Mesenchymal stem cell (in vitro differentiated cells and primary cell): ENCODE data around the gene UTP11.

Source experiments
- DNase-seq: peaks from one replicate; pipeline ENCODE4 v3.0.0-alpha.2; 2013
- H2AFZ ChIP-seq: one replicate; pipeline ENCODE4 v1.6.1; 2013; ENCODE audit warnings: low read depth, mild to moderate bottlenecking, control low read depth, inconsistent platforms, low read length, moderate library complexity
- H2AK5ac ChIP-seq: 2 replicates; pipeline ENCODE4 v1.6.1; 2013; ENCODE audit warnings: low read length, moderate library complexity, mild to moderate bottlenecking, inconsistent platforms; ENCODE audit not compliant: severe bottlenecking
- H2BK120ac ChIP-seq: one replicate; pipeline ENCODE4 v1.6.1; 2013; ENCODE audit warnings: low read depth, mild to moderate bottlenecking, inconsistent platforms, low read length, moderate library complexity
- H2BK12ac ChIP-seq, 2 experiments: one replicate each; pipeline ENCODE4 v1.6.1; 2013; ENCODE audit warnings: inconsistent platforms in 2 of 2, low read length in 2 of 2, mild to moderate bottlenecking in 2 of 2, moderate library complexity in 2 of 2, control low read depth in 1 of 2
- H2BK15ac ChIP-seq: one replicate; pipeline ENCODE4 v1.6.1; 2013; ENCODE audit warnings: mild to moderate bottlenecking, low read depth, inconsistent platforms; ENCODE audit not compliant: poor library complexity, severe bottlenecking
- H2BK5ac ChIP-seq: 2 replicates; pipeline ENCODE4 v1.6.1; 2013; ENCODE audit warnings: low read depth, mild to moderate bottlenecking, low read length, control low read depth, inconsistent platforms; ENCODE audit not compliant: poor library complexity, severe bottlenecking
- H3K14ac ChIP-seq, 2 experiments: one replicate each; pipeline ENCODE4 v1.6.1; 2013; ENCODE audit warnings: inconsistent platforms in 2 of 2, low read length in 2 of 2, control low read depth in 1 of 2, mild to moderate bottlenecking in 1 of 2, moderate library complexity in 1 of 2
- H3K18ac ChIP-seq, 2 experiments: one replicate each; pipeline ENCODE4 v1.6.1; 2013; ENCODE audit warnings: inconsistent platforms in 2 of 2, low read length in 2 of 2, control low read depth in 1 of 2, low read depth in 1 of 2, mild to moderate bottlenecking in 1 of 2
- H3K23ac ChIP-seq, 2 experiments: one replicate each; pipeline ENCODE4 v1.6.1; 2013; ENCODE audit warnings: inconsistent platforms in 2 of 2, low read length in 2 of 2, mild to moderate bottlenecking in 2 of 2, moderate library complexity in 2 of 2, control low read depth in 1 of 2
- H3K27ac ChIP-seq: 2 replicates; pipeline ENCODE4 v1.5.1; 2013; ENCODE audit warnings: mild to moderate bottlenecking, moderate library complexity, low read length, control low read depth, inconsistent platforms; ENCODE audit not compliant: poor library complexity, severe bottlenecking
- H3K27me3 ChIP-seq, 2 experiments: 2 replicates each; pipeline versions ENCODE4 v1.6.1 to v1.7.0; 2013; ENCODE audit warnings: low read length in 2 of 2, mild to moderate bottlenecking in 2 of 2, moderate library complexity in 2 of 2, control low read depth in 1 of 2, inconsistent platforms in 1 of 2; ENCODE audit not compliant: control insufficient read depth in 1 of 2, insufficient read depth in 1 of 2
- H3K36me3 ChIP-seq, 2 experiments: 2 replicates each; pipeline versions ENCODE4 v1.6.1 to v1.7.0; 2013; ENCODE audit warnings: low read length in 2 of 2, control low read depth in 1 of 2, inconsistent platforms in 1 of 2, low read depth in 1 of 2, mild to moderate bottlenecking in 1 of 2; ENCODE audit not compliant: insufficient read depth in 2 of 2, control insufficient read depth in 1 of 2
- H3K4ac ChIP-seq, 2 experiments: one replicate each; pipeline ENCODE4 v1.6.1; 2013; ENCODE audit warnings: inconsistent platforms in 2 of 2, low read length in 2 of 2, mild to moderate bottlenecking in 2 of 2, moderate library complexity in 2 of 2, control low read depth in 1 of 2, low read depth in 1 of 2
- H3K4me1 ChIP-seq: 2 replicates; pipeline ENCODE4 v1.6.1; 2013; ENCODE audit warnings: low read depth, low read length, control low read depth; ENCODE audit not compliant: control insufficient read depth, insufficient read depth
- H3K4me2 ChIP-seq: 2 replicates; pipeline ENCODE4 v1.6.1; 2013; ENCODE audit warnings: low read length, mild to moderate bottlenecking, inconsistent platforms; ENCODE audit not compliant: poor library complexity, severe bottlenecking
- H3K4me3 ChIP-seq, 2 experiments: 2 replicates each; pipeline versions ENCODE4 v1.5.1 to v1.7.0; 2013; ENCODE audit warnings: low read length in 2 of 2, mild to moderate bottlenecking in 2 of 2, control low read depth in 1 of 2, low read depth in 1 of 2; ENCODE audit not compliant: insufficient read depth in 1 of 2
- H3K79me1 ChIP-seq: replicated peaks from 2 replicates; pipeline ENCODE4 v1.6.1; 2013; ENCODE audit warnings: mild to moderate bottlenecking, control low read depth, low read length, inconsistent platforms; ENCODE audit not compliant: poor library complexity, severe bottlenecking
- H3K9ac ChIP-seq: 2 replicates; pipeline ENCODE4 v1.7.0; 2013; ENCODE audit warnings: mild to moderate bottlenecking, low read length, moderate library complexity
- H3K9me3 ChIP-seq: 2 replicates; pipeline ENCODE4 v1.7.0; 2013; ENCODE audit warnings: mild to moderate bottlenecking, low read length; ENCODE audit not compliant: control insufficient read depth
- H4K8ac ChIP-seq: one replicate; pipeline ENCODE4 v1.6.1; 2013; ENCODE audit warnings: inconsistent platforms, mild to moderate bottlenecking, low read length, moderate library complexity
- H4K91ac ChIP-seq: one replicate; pipeline ENCODE4 v1.6.1; 2013; ENCODE audit warnings: mild to moderate bottlenecking, low read length, inconsistent platforms
- WGBS: methylation state at CpG from one replicate; pipeline ENCODE4 v1.1.7; 2013; ENCODE audit warnings: mixed read lengths; 5-methylcytosine and 5-hydroxymethylcytosine counted together

Gene UTP11

DNA sequence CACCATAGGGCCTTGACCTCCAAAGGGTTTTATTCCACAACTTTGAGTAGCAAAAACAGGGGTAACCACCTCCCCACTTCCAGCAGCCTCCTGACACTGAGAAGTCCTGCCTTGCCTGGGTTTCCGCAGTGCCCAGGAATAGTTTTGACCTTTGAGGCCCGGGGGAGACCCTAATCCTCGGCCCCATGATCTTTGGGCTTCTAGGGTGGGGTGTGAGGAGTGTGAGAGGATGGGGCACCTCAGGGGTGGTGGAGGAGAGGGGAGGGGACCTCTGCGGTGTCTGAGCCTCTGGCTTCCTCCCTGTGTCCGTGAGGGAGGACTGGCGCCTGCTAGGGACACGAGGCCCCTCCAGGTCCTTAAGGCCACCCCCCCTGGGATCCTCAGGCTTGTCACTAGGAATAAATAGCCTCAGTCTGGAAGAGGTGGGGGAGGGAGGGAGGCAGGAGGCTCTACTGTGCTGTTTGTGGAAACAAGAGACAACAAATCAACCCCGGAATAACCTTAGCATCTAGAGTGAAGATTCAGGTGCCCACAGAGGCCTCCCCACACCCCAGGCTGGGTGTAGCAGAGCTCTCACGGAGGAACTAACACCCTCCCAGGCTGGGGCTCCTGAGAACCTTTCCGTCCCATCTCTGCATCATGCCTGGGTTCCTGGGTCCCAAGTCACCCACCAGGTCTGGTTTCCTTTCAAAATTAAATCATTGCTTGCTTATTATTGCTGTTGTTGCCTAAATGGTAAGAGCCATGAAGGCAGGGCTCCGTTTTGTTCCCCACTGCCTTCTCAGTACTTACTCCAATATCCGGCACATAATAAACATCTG, 6.3 kb upstream of the UTP11 start:
- peak overlapping the region in 1 of 2 experiments; percentile 59 for H3K4me3 ChIP-seq
- peak overlapping the region in 1 of 2 experiments; percentile 81 for H3K4ac ChIP-seq
- peak overlapping the region; percentile 39 for H2BK120ac ChIP-seq
- peak overlapping the region; percentile 78 for H2BK15ac ChIP-seq
- peak overlapping the region in 1 of 2 experiments; percentile 45 for H2BK12ac ChIP-seq
- H3K9ac ChIP-seq = peak overlapping the region; percentile 55
- H2AFZ ChIP-seq = peak overlapping the region; percentile 15
- WGBS = 49% methylated on average over 11 of the region's 12 CpGs
- no peak overlapping the region for H3K27ac ChIP-seq
- no peak overlapping the region for H3K14ac ChIP-seq
- peaks cover 29% of the 10 kb centered on the region for H3K4me1 ChIP-seq
- no peaks in the 10 kb centered on the region for H3K27me3 ChIP-seq
- H2BK5ac ChIP-seq = no peak overlapping the region
- DNase-seq = no peak
- H3K18ac ChIP-seq = peak overlapping the region; percentile 54 to 80
- H3K36me3 ChIP-seq = peaks cover 0 to 6% of the 10 kb centered on the region in 2 experiments
- no peak overlapping the region for H3K4me2 ChIP-seq
- no peaks in the 10 kb centered on the region for H3K9me3 ChIP-seq
- no peaks in the 10 kb centered on the region for H3K79me1 ChIP-seq
- H2AK5ac ChIP-seq = peak overlapping the region; percentile 17
- H4K8ac ChIP-seq = peak overlapping the region; percentile 47
- H4K91ac ChIP-seq = no peak overlapping the region
- no peak overlapping the region for H3K23ac ChIP-seq

DNA sequence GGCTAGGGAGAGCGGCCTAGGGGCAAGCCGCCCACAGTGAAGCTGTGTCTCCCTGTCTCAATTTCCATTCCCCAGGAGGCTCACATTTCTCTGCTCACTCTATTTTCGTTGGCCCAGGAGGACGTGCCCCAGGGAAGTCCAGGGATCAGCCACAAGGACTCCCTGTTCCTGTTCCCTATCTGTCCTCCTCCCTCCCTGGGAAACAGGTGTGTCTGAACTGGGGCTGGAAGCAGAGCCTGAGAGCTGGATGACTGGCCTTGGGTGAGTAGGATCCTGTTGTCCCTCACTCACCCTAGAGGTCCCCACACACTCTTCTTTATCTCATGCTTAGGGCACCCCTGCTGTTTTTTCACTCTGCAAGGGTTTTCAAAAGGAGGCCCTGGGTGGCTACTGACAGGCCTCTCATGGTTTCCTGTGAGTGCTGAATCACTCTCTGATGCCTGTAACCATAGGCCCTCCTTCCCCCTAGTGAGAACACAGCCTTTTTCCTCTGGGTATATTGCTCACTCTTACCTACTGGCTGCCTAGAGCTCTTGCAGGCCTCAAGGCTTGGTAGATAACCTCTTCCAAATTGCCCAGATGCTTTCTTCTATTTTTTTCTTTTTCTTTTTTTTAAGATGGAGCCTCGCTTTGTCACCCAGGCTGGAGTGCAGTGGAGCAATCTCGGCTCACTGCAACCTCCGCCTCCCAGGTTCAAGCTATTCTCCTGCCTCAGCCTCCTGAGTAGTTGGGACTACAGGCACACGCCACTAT, 3.3 kb upstream of the UTP11 start:
- Histone ChIP-seq H3K4me1 (peaks cover 15% of the 10 kb centered on the region), H2BK12ac (peak overlapping the region in 1 of 2 experiments; percentile 73), H3K27me3 (no peaks in the 10 kb centered on the region), H2BK5ac (no peak overlapping the region), H3K79me1 (no peaks in the 10 kb centered on the region), H3K18ac (peak overlapping the region in 1 of 2 experiments; percentile 16), H2BK15ac (peak overlapping the region; percentile 56), H2AFZ (no peak overlapping the region), H3K36me3 (no peaks in the 10 kb centered on the region), H3K23ac (no peak overlapping the region), H3K9ac (peak overlapping the region; percentile 67), H3K4me2 (no peak overlapping the region), H3K4me3 (no peak overlapping the region), H4K91ac (peak overlapping the region; percentile 1), H3K14ac (no peak overlapping the region), H4K8ac (peak overlapping the region; percentile 36), H3K4ac (no peak overlapping the region), H2BK120ac (no peak overlapping the region), H3K9me3 (no peaks in the 10 kb centered on the region), H2AK5ac (no peak overlapping the region), H3K27ac (peak overlapping the region; percentile 32)
- WGBS = 70% methylated on average over 8 of the region's 8 CpGs
- peak; percentile 75 for DNase-seq

DNA sequence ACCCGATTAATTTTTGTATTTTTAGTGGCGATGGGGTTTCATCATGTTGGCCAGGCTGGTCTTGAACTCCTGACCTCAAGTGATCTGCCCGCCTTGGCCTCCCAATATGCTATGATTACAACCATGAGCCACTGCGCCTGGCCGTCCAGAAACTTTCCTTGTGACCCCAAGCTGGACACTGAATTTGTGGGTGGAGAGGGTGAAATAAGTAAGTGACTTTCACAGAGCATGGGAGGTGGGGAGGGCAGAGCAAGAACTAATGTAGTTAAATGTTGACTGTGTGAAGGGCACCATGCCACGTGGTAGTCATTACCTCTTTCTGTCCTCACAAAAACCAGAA, 2.7 kb upstream of the UTP11 start:
- H2BK120ac ChIP-seq = no peak overlapping the region
- no peak for DNase-seq
- H3K9me3 ChIP-seq = no peaks in the 10 kb centered on the region
- no peak overlapping the region for H3K4me3 ChIP-seq
- H2BK5ac ChIP-seq = no peak overlapping the region
- peak overlapping the region in 1 of 2 experiments; percentile 75 for H2BK12ac ChIP-seq
- H2BK15ac ChIP-seq = no peak overlapping the region
- no peak overlapping the region for H2AK5ac ChIP-seq
- H3K36me3 ChIP-seq = no peaks in the 10 kb centered on the region
- H4K8ac ChIP-seq = no peak overlapping the region
- H3K23ac ChIP-seq = no peak overlapping the region
- no peak overlapping the region for H3K14ac ChIP-seq
- no peak overlapping the region for H3K4me2 ChIP-seq
- no peak overlapping the region for H2AFZ ChIP-seq
- peak overlapping the region; percentile 67 for H3K9ac ChIP-seq
- no peaks in the 10 kb centered on the region for H3K79me1 ChIP-seq
- peak overlapping the region; percentile 4 for H4K91ac ChIP-seq
- no peaks in the 10 kb centered on the region for H3K27me3 ChIP-seq
- peaks cover 17% of the 10 kb centered on the region for H3K4me1 ChIP-seq
- no peak overlapping the region for H3K18ac ChIP-seq
- H3K27ac ChIP-seq = no peak overlapping the region
- 82% methylated on average over 6 of the region's 6 CpGs for WGBS
- no peak overlapping the region for H3K4ac ChIP-seq

DNA sequence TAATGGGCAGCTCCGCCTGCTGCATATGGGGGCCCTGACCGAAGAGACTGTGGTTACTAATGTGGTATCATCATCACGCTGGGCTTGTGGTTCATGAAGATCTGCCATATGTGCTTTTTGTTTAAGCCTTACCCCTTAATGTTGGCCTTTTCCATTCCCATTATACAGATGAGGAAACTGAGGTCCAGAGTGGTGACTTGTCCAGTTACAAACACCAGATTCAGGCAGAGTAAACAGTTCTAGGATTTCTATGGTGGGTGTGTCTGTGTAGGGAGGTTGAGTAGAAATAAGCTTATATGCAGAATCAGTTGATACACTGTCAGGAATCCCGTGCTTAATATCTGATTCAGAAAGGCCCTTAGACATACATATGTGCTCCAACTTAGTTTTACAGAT, 691 bp downstream of the UTP11 start:
- Histone ChIP-seq H3K14ac (peak overlapping the region in 1 of 2 experiments; percentile 21), H3K4me3 (peak overlapping the region; percentile 70 to 96), H3K79me1 (peaks cover 6% of the 10 kb centered on the region), H3K9ac (peak overlapping the region; percentile 98), H3K18ac (peak overlapping the region in 1 of 2 experiments; percentile 40), H3K27ac (peak overlapping the region; percentile 96), H4K91ac (peak overlapping the region; percentile 16), H3K23ac (no peak overlapping the region), H4K8ac (peak overlapping the region; percentile 19), H3K36me3 (peaks cover 14 to 26% of the 10 kb centered on the region in 2 experiments), H3K4ac (peak overlapping the region; percentile 40 to 48), H3K4me2 (peak overlapping the region; percentile 57), H2BK120ac (no peak overlapping the region), H2AFZ (no peak overlapping the region), H3K4me1 (peaks cover 11% of the 10 kb centered on the region), H2AK5ac (no peak overlapping the region), H2BK5ac (no peak overlapping the region), H2BK15ac (no peak overlapping the region), H3K27me3 (no peaks in the 10 kb centered on the region), H3K9me3 (no peaks in the 10 kb centered on the region), H2BK12ac (no peak overlapping the region)
- no peak for DNase-seq
- WGBS = 0% methylated on average over 3 of the region's 4 CpGs
